GM12878 (cell line): Measurements from ENCODE around the gene NDE1. TPM values are rescaled to one million over a fixed set of nuclear protein-coding genes. Genes with fewer than 3 reads are reported as not detected.

Source experiments
- ATAC-seq: fragments of 200-7000 bp; cut with Tn5 transposase; 3 replicates; pipeline ENCODE4 v1.9.1; 2020; ENCODE audit warnings: mild to moderate bottlenecking, moderate library complexity
- BruUV-seq: library from RNA; stranded (reverse); fragments of 400-500 nt; replicated peaks from 2 replicates; lab custom pipeline; 2021; lab: Mats Ljungman, UMichigan
- CTCF ChIA-PET: fragments of 300-600 bp; sonication (Branson Sonifier 250); formaldehyde crosslinking; extraction: SDS; loops from one replicate; lab custom pipeline; 2021; ENCODE audit warnings: inconsistent platforms; lab: Yijun Ruan, JAX
- POLR2A ChIA-PET: fragments of 350-600 bp; formaldehyde crosslinking; extraction: SDS; loops from one replicate; lab custom pipeline; 2021; ENCODE audit warnings: inconsistent platforms; lab: Charles Lee
- RAD21 ChIA-PET: fragments of 300-600 bp; sonication (Branson Sonifier 250); formaldehyde crosslinking; loops from one replicate; lab custom pipeline; 2023; ENCODE audit warnings: antibody characterized with exemption; ENCODE audit not compliant: unreplicated experiment; lab: Charles Lee
- SMC1A ChIA-PET: fragments of 300-600 bp; sonication (Branson Sonifier 250); formaldehyde crosslinking; loops from one replicate; lab custom pipeline; 2023; ENCODE audit not compliant: unreplicated experiment, uncharacterized antibody; lab: Charles Lee
- DNase-seq: peaks from one replicate; pipeline ENCODE4 v3.0.0-alpha.2; 2011; ENCODE audit warnings: low read depth, low spot score
- FAIRE-seq: peaks from 3 replicates; lab custom pipeline; 2011; peaks lifted over from hg19 to GRCh38; lab: Jason Lieb, UNC
- H2AFZ ChIP-seq: 2 replicates; pipeline ENCODE4 v1.6.0; 2011; ENCODE audit warnings: low read depth, low read length, control low read depth; ENCODE audit not compliant: control insufficient read depth
- H3K27ac ChIP-seq: 2 replicates; pipeline ENCODE4 v1.5.1; 2011; ENCODE audit warnings: control low read depth; ENCODE audit not compliant: control insufficient read depth, insufficient read depth
- H3K27me3 ChIP-seq, 2 experiments: replicated peaks in 1 of 2; 2 replicates each; pipeline versions ENCODE4 v1.6.0 to v1.6.1; 2011; ENCODE audit warnings: low read length in 1 of 2; ENCODE audit not compliant: control insufficient read depth in 2 of 2, insufficient read depth in 2 of 2
- H3K36me3 ChIP-seq, 2 experiments: 2 replicates each; pipeline ENCODE4 v1.5.1; 2011; ENCODE audit warnings: low read length in 1 of 2; ENCODE audit not compliant: control insufficient read depth in 2 of 2, insufficient read depth in 2 of 2
- H3K4me1 ChIP-seq: 2 replicates; pipeline ENCODE4 v1.6.1; 2011; ENCODE audit warnings: mild to moderate bottlenecking, low read length, moderate library complexity, mixed read lengths; ENCODE audit not compliant: control insufficient read depth, insufficient read depth
- H3K4me2 ChIP-seq: 2 replicates; pipeline ENCODE4 v1.6.0; 2011; ENCODE audit warnings: control low read depth; ENCODE audit not compliant: control insufficient read depth, insufficient read depth
- H3K4me3 ChIP-seq: fragments of 200-600 bp; sonication (generic); 2 replicates; pipeline ENCODE4 v1.5.1; 2016
- H3K79me2 ChIP-seq: 2 replicates; pipeline ENCODE4 v1.6.0; 2011; ENCODE audit warnings: low read length; ENCODE audit not compliant: control insufficient read depth, insufficient read depth
- H3K9ac ChIP-seq: 2 replicates; pipeline ENCODE4 v1.8.0; 2011; ENCODE audit warnings: low read length, control low read depth, mixed read lengths; ENCODE audit not compliant: control insufficient read depth, insufficient read depth
- H3K9me3 ChIP-seq: replicated peaks from 3 replicates; pipeline ENCODE4 v1.5.1; 2011; ENCODE audit warnings: mild to moderate bottlenecking, low read length; ENCODE audit not compliant: control insufficient read depth, insufficient read depth
- H4K20me1 ChIP-seq: 2 replicates; pipeline ENCODE4 v1.6.0; 2011; ENCODE audit not compliant: control insufficient read depth, insufficient read depth
- EED ChIP-seq: sonication (generic); IDR thresholded peaks from 2 replicates; pipeline ENCODE4 v1.6.1; 2016; ENCODE audit warnings: antibody characterized with exemption, low read depth
- EZH2 ChIP-seq: IDR thresholded peaks from 2 replicates; pipeline ENCODE4 v1.6.1; 2012; ENCODE audit warnings: low read depth, mild to moderate bottlenecking, control low read depth, inconsistent platforms, low read length, borderline replicate concordance; ENCODE audit not compliant: control insufficient read depth
- FOXM1 ChIP-seq: IDR thresholded peaks from 2 replicates; pipeline ENCODE4 v1.6.1; 2012; ENCODE audit warnings: low read depth, mild to moderate bottlenecking, inconsistent platforms, low read length, moderate library complexity
- NFYB ChIP-seq: IDR thresholded peaks from 2 replicates; pipeline ENCODE4 v1.6.1; 2011; ENCODE audit warnings: low read depth, mild to moderate bottlenecking, low read length, improper control_type of control experiment, moderate library complexity; ENCODE audit not compliant: insufficient read depth
- RB1 ChIP-seq: fragments of 450-650 bp; formaldehyde crosslinking; IDR thresholded peaks from 2 replicates; pipeline ENCODE4 v1.6.1; 2017; ENCODE audit warnings: mild to moderate bottlenecking, borderline replicate concordance
- RCOR1 ChIP-seq: conservative IDR thresholded peaks from 2 replicates; pipeline ENCODE4 v1.6.1; 2012; ENCODE audit warnings: low read depth, low read length, improper control_type of control experiment
- in situ Hi-C: fragments of 300-500 bp; cut with MboI; formaldehyde crosslinking; loops from 9 replicates; pipeline ENCODE4 v1.14.3; 2018; ENCODE audit warnings: mixed read lengths
- intact Hi-C: fragments of 100-400 bp; cut with micrococcal nuclease; formaldehyde crosslinking; loops from one replicate; pipeline ENCODE4 v1.14.2; 2022; ENCODE audit not compliant: unreplicated experiment
- polyA plus RNA-seq, 11 experiments: library from polyadenylated mRNA; depleted of rRNA in 4 of 11; unstranded in 6 of 11; stranded (reverse) in 5 of 11; fragments of >200 nt; fragmentation: Nextera tagmentation in 4 of 11; fragmentation: Illumina TruSeq in 1 of 11; extraction: Ambion mirVana in 4 of 11; extraction: Trizol in 1 of 11; gene quantifications; 1 replicate in 1 of 11; 2 replicates in 10 of 11; pipeline versions ENCODE4 v1.2.1 to v1.2.3, GENCODE V29; 2011 to 2016; ENCODE audit warnings: inconsistent platforms in 2 of 11, missing spikeins in 2 of 11, low read depth in 1 of 11
- total RNA-seq, 4 experiments: library from RNA; depleted of rRNA in 3 of 4; stranded (reverse); fragments of >200 nt in 3 of 4; fragmentation: Illumina TruSeq in 1 of 4; extraction: Trizol in 1 of 4; gene quantifications; 2 replicates each; pipeline versions ENCODE4 v1.2.1 to v1.2.3, GENCODE V29; 2013 to 2021
- TF ChIP-seq, protein P1 (sequence below): IDR thresholded peaks from 2 replicates; pipeline ENCODE4 v1.6.1; 2012; ENCODE audit warnings: low read depth, low read length, improper control_type of control experiment
- TF ChIP-seq, protein P2 (sequence below): fragments of 150-350 bp; IDR thresholded peaks from 2 replicates; pipeline ENCODE4 v1.6.1; 2016; ENCODE audit warnings: low read depth, low read length
- TF ChIP-seq, protein P3 (sequence below): fragments of 450-650 bp; IDR thresholded peaks from 2 replicates; pipeline ENCODE4 v1.6.1; 2017; ENCODE audit warnings: antibody characterized with exemption, mild to moderate bottlenecking, moderate library complexity
- TF ChIP-seq, protein P4 (sequence below): fragments of 450-650 bp; formaldehyde crosslinking; IDR thresholded peaks from 2 replicates; pipeline ENCODE4 v1.4.0; 2020; ENCODE audit warnings: mild to moderate bottlenecking, moderate library complexity

The NDE1 gene
- total and polyA plus RNA-seq, 10 of the 15 experiments (the other 5 are each of a cell fraction or from before 2014, with no cell fraction given): 5.7 to 148 (median 87.8) TPM

DNA sequence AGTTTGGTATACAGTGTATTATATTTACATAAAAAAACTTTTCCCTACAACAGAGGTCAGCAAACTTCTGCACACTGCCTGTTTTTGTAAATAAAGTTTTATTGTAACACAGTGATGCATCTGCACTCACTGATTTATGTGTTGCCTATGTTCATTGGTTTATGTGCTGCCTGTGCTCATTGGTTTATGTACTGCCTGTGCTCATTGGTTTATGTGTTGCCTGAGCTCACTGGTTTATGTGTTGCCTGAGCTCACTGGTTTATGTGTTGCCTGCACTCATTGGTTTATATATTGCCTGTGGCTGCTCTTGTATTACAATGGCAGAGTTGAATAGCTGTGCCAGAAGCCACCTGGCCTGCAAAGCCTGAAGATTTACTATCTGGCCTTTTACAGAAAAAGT, 125.2 kb downstream of the NDE1 start:
- Histone ChIP-seq H3K4me3 (no peak overlapping the region), H2AFZ (no peak overlapping the region), H3K36me3 (no peaks in the 10 kb centered on the region), H3K9me3 (no peaks in the 10 kb centered on the region), H3K79me2 (no peaks in the 10 kb centered on the region), H3K27me3 (no peaks in the 10 kb centered on the region; a peak in 1 of 4 replicates), H3K4me1 (no peaks in the 10 kb centered on the region), H3K4me2 (no peak overlapping the region), H3K27ac (no peak overlapping the region), H4K20me1 (no peaks in the 10 kb centered on the region), H3K9ac (no peak overlapping the region)
- ChIA-PET CTCF (interaction anchor here (0.9 to 1.2 kb wide), 3 partner anchors 10 to 46 kb away, joined by 3 to 4 read pairs (median 3); no protein-coding TSS in a partner anchor), RAD21 (interaction anchor here (1.0 kb wide), 1 partner anchor 9 kb away, joined by 3 read pairs; no protein-coding TSS in a partner anchor), POLR2A (no interaction called here), SMC1A (interaction anchor here (1.0 kb wide), 1 partner anchor 15 kb away, joined by 3 read pairs; no protein-coding TSS in a partner anchor)
- in situ Hi-C loops (loop anchor here (5.0 kb wide), 1 partner anchor 412 kb away; no protein-coding TSS in a partner anchor), intact Hi-C loops (no loop called here)
- no TSS peak for BruUV-seq
- FAIRE-seq: no peak
- peak; percentile 11 for DNase-seq
- peak; percentile 24; the same call in 1 of the 3 replicates for ATAC-seq
- TF ChIP-seq NFYB (peak; percentile 50), EZH2 (no peak), RB1 (no peak), RCOR1 (no peak), FOXM1 (no peak), EED (no peak)
- TF ChIP-seq, protein P1, sequence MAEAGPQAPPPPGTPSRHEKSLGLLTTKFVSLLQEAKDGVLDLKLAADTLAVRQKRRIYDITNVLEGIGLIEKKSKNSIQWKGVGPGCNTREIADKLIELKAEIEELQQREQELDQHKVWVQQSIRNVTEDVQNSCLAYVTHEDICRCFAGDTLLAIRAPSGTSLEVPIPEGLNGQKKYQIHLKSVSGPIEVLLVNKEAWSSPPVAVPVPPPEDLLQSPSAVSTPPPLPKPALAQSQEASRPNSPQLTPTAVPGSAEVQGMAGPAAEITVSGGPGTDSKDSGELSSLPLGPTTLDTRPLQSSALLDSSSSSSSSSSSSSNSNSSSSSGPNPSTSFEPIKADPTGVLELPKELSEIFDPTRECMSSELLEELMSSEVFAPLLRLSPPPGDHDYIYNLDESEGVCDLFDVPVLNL: no peak
- TF ChIP-seq, protein P2, sequence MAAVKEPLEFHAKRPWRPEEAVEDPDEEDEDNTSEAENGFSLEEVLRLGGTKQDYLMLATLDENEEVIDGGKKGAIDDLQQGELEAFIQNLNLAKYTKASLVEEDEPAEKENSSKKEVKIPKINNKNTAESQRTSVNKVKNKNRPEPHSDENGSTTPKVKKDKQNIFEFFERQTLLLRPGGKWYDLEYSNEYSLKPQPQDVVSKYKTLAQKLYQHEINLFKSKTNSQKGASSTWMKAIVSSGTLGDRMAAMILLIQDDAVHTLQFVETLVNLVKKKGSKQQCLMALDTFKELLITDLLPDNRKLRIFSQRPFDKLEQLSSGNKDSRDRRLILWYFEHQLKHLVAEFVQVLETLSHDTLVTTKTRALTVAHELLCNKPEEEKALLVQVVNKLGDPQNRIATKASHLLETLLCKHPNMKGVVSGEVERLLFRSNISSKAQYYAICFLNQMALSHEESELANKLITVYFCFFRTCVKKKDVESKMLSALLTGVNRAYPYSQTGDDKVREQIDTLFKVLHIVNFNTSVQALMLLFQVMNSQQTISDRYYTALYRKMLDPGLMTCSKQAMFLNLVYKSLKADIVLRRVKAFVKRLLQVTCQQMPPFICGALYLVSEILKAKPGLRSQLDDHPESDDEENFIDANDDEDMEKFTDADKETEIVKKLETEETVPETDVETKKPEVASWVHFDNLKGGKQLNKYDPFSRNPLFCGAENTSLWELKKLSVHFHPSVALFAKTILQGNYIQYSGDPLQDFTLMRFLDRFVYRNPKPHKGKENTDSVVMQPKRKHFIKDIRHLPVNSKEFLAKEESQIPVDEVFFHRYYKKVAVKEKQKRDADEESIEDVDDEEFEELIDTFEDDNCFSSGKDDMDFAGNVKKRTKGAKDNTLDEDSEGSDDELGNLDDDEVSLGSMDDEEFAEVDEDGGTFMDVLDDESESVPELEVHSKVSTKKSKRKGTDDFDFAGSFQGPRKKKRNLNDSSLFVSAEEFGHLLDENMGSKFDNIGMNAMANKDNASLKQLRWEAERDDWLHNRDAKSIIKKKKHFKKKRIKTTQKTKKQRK: no peak
- TF ChIP-seq, protein P3, sequence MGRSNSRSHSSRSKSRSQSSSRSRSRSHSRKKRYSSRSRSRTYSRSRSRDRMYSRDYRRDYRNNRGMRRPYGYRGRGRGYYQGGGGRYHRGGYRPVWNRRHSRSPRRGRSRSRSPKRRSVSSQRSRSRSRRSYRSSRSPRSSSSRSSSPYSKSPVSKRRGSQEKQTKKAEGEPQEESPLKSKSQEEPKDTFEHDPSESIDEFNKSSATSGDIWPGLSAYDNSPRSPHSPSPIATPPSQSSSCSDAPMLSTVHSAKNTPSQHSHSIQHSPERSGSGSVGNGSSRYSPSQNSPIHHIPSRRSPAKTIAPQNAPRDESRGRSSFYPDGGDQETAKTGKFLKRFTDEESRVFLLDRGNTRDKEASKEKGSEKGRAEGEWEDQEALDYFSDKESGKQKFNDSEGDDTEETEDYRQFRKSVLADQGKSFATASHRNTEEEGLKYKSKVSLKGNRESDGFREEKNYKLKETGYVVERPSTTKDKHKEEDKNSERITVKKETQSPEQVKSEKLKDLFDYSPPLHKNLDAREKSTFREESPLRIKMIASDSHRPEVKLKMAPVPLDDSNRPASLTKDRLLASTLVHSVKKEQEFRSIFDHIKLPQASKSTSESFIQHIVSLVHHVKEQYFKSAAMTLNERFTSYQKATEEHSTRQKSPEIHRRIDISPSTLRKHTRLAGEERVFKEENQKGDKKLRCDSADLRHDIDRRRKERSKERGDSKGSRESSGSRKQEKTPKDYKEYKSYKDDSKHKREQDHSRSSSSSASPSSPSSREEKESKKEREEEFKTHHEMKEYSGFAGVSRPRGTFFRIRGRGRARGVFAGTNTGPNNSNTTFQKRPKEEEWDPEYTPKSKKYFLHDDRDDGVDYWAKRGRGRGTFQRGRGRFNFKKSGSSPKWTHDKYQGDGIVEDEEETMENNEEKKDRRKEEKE: no peak
- TF ChIP-seq, protein P4, sequence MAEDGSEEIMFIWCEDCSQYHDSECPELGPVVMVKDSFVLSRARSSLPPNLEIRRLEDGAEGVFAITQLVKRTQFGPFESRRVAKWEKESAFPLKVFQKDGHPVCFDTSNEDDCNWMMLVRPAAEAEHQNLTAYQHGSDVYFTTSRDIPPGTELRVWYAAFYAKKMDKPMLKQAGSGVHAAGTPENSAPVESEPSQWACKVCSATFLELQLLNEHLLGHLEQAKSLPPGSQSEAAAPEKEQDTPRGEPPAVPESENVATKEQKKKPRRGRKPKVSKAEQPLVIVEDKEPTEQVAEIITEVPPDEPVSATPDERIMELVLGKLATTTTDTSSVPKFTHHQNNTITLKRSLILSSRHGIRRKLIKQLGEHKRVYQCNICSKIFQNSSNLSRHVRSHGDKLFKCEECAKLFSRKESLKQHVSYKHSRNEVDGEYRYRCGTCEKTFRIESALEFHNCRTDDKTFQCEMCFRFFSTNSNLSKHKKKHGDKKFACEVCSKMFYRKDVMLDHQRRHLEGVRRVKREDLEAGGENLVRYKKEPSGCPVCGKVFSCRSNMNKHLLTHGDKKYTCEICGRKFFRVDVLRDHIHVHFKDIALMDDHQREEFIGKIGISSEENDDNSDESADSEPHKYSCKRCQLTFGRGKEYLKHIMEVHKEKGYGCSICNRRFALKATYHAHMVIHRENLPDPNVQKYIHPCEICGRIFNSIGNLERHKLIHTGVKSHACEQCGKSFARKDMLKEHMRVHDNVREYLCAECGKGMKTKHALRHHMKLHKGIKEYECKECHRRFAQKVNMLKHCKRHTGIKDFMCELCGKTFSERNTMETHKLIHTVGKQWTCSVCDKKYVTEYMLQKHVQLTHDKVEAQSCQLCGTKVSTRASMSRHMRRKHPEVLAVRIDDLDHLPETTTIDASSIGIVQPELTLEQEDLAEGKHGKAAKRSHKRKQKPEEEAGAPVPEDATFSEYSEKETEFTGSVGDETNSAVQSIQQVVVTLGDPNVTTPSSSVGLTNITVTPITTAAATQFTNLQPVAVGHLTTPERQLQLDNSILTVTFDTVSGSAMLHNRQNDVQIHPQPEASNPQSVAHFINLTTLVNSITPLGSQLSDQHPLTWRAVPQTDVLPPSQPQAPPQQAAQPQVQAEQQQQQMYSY (CRISPR knock-in tag): no peak
